ENCODE results near the gene CD8B2. TPM values are rescaled to one million over a fixed set of nuclear protein-coding genes. Genes with fewer than 3 reads are reported as not detected.

CD8B2 gene
- total RNA-seq, 6 experiments from 2014 or later: not detected

DNA sequence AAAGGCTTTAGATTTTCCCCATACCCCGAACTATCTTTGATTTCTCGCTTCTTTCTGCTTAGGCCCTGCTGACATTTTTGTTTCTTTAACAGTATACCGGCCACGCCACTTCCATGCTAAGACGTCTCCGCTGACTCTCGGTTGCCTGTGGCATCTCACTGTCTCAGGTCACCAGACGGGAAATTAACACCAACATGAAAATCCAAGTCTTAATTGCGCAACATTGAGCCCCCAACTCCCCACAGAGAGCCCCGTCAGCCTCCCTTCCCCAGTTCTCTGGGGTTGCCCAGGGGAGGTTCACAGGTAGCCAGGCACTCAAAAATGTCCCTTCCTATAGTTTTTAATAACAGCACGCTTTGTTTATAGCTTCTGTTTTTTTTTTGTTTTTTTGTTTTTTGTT, 30.2 kb downstream of the CD8B2 start:
- DNase-seq: no peak
- no peaks in the 10 kb centered on the region for H3K9me3 ChIP-seq
- H3K36me3 ChIP-seq: no peaks in the 10 kb centered on the region
- no peak for ATAC-seq
- TF ChIP-seq, protein P1, sequence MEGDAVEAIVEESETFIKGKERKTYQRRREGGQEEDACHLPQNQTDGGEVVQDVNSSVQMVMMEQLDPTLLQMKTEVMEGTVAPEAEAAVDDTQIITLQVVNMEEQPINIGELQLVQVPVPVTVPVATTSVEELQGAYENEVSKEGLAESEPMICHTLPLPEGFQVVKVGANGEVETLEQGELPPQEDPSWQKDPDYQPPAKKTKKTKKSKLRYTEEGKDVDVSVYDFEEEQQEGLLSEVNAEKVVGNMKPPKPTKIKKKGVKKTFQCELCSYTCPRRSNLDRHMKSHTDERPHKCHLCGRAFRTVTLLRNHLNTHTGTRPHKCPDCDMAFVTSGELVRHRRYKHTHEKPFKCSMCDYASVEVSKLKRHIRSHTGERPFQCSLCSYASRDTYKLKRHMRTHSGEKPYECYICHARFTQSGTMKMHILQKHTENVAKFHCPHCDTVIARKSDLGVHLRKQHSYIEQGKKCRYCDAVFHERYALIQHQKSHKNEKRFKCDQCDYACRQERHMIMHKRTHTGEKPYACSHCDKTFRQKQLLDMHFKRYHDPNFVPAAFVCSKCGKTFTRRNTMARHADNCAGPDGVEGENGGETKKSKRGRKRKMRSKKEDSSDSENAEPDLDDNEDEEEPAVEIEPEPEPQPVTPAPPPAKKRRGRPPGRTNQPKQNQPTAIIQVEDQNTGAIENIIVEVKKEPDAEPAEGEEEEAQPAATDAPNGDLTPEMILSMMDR (IDR thresholded peaks at IDR 0.05): no peak
- TF ChIP-seq POLR2A (IDR thresholded peaks at IDR 0.05): no peak
- H3K4me1 ChIP-seq: no peaks in the 10 kb centered on the region
- no peak overlapping the region for H3K27ac ChIP-seq
- intact Hi-C loops (cut with DNase I): no loop called here
- no peaks in the 10 kb centered on the region for H3K27me3 ChIP-seq
- H3K4me3 ChIP-seq: no peak overlapping the region
- 69% methylated on average over 9 of the region's 11 CpGs for WGBS (ENCODE audit: insufficient coverage, low coverage, low lambda C conversion rate, missing lambda C conversion rate)

DNA sequence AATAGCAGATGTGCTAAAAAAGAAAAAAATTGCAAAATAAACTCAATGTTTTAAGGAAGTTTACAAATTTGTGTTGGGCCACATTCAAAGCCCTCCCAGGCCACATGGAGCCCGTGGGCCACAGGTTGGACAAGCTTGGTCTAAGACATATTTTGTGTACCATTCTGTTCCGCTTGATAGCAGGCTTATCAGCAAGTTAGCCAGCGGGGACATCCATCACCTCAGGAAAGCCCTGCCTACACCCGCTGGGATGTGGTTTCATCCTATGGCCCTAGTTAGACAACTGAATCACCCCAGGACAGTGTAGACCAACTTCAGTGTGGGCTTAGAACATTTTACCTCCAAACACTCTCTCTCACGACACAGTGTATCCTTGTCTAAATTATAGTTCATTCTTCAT, 32.6 kb downstream of the CD8B2 start:
- Histone ChIP-seq H3K4me3 (no peak overlapping the region), H3K27ac (no peak overlapping the region), H3K36me3 (no peaks in the 10 kb centered on the region), H3K4me1 (no peaks in the 10 kb centered on the region), H3K9me3 (no peaks in the 10 kb centered on the region), H3K27me3 (no peaks in the 10 kb centered on the region)
- DNase-seq (no peak), ATAC-seq (no peak)
- 50% methylated on average over 2 of the region's 5 CpGs for WGBS (ENCODE audit: insufficient coverage, low coverage, low lambda C conversion rate, missing lambda C conversion rate)
- TF ChIP-seq POLR2A (IDR thresholded peaks at IDR 0.05): no peak
- TF ChIP-seq, protein P1 (IDR thresholded peaks at IDR 0.05): no peak
- intact Hi-C loops (cut with DNase I): no loop called here

DNA sequence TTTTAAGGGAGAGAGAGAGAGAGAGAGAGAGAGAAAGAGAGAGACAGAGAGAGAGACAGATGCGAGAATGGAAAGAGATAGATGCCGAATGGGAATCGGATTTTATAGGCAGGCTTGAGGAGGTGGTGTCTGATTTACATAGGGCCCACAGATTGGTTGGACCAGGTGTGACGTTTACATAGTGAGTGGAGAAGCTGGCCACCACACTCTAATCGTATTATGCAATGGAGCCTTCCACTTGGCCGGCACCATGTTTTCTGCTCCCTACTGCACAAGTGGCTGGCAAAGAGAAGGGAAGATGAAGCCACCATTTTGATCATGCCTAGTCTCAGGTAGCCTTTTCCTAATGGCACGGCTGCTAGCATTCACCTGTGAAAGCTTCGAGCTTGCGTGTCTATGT, 33.9 kb downstream of the CD8B2 start:
- TF ChIP-seq, protein P1 (IDR thresholded peaks at IDR 0.05): no peak
- no peak for TF ChIP-seq POLR2A (IDR thresholded peaks at IDR 0.05)
- Histone ChIP-seq H3K9me3 (no peaks in the 10 kb centered on the region), H3K4me1 (no peaks in the 10 kb centered on the region), H3K27ac (no peak overlapping the region), H3K36me3 (no peaks in the 10 kb centered on the region), H3K27me3 (no peaks in the 10 kb centered on the region), H3K4me3 (no peak overlapping the region)
- intact Hi-C loops (cut with DNase I): no loop called here
- no peak for DNase-seq
- 79% methylated on average over 7 of the region's 9 CpGs for WGBS (ENCODE audit: insufficient coverage, low coverage, low lambda C conversion rate, missing lambda C conversion rate)
- no peak for ATAC-seq

DNA sequence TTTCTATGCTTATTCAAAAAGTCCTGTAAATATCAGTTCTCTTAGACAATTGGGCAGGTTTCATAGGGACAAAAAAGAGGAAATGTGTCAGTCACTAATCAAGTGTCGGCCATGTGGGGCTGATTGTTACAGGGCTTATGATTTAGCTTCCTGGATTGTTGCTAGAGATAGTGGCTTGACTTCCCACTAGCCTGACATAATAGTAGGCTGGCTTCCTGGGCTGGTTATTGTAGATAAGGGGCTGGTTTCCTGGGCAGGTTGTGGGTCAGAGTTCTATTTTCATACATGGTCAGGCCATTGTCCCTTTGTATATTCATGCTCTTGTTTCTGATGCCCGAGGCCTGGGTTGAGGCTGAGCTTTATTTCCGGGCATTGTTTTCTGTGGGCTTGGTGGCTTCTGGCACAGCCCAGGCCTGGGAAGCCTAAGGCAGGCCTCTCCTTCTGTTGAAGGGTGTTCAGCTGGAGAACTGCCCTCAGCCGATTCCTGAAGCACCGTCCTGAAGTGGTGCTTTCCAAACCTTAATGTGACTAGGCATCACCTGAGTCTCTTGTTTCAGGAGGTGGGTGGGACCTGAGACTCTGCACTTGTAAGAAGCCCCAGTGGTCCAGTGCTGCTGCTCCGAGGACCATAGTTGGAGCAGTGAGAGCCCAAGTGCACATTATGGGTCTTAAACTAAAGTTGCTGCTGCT, 37.0 kb downstream of the CD8B2 start:
- no peak overlapping the region for H3K27ac ChIP-seq
- DNase-seq: no peak
- ATAC-seq: no peak
- no peak for TF ChIP-seq POLR2A (IDR thresholded peaks at IDR 0.05)
- TF ChIP-seq, protein P1 (IDR thresholded peaks at IDR 0.05): no peak
- no peaks in the 10 kb centered on the region for H3K4me1 ChIP-seq
- no peaks in the 10 kb centered on the region for H3K9me3 ChIP-seq
- intact Hi-C loops (cut with DNase I): no loop called here
- H3K4me3 ChIP-seq: no peak overlapping the region
- 67% methylated on average over 1 of the region's 6 CpGs for WGBS (ENCODE audit: insufficient coverage, low coverage, low lambda C conversion rate, missing lambda C conversion rate)
- no peaks in the 10 kb centered on the region for H3K36me3 ChIP-seq
- no peaks in the 10 kb centered on the region for H3K27me3 ChIP-seq
